IPS-11a (cell line): ENCODE data around the gene HTR1D.

ENCODE experiments used
- H3K4me3 ChIP-seq: one replicate; pipeline ENCODE4 v1.5.1; 2013; ENCODE audit warnings: low read depth, low read length, control low read depth

The HTR1D gene

GRCh38 chr1:23156940-23157339 is 60.4 kb downstream of the HTR1D start:
- H3K4me3 ChIP-seq: no peak overlapping the region

GRCh38 chr1:23152966-23153684 is 64.2 kb downstream of the HTR1D start:
- H3K4me3 ChIP-seq: no peak overlapping the region

- no peak overlapping the region for H3K4me3 ChIP-seq
Measured at GRCh38 chr1:23150742-23151141, 66.6 kb downstream of the HTR1D start.

- no peak overlapping the region for H3K4me3 ChIP-seq
Measured at GRCh38 chr1:23150125-23150524, 67.2 kb downstream of the HTR1D start.

- H3K4me3 ChIP-seq: no peak overlapping the region
Measured at GRCh38 chr1:23149114-23149513, 68.2 kb downstream of the HTR1D start.

- no peak overlapping the region for H3K4me3 ChIP-seq
Measured at GRCh38 chr1:23148084-23148483, 69.2 kb downstream of the HTR1D start.
